Gastroesophageal sphincter (tissue), 4 donors: ENCODE measurements around the gene SRRM4. TPM values are rescaled to one million over a fixed set of nuclear protein-coding genes. Genes with fewer than 3 reads are reported as not detected.

Source experiments
- ATAC-seq: fragments of 150-250 bp; one replicate; pipeline ENCODE4 v1.9.1; 2016; ENCODE audit warnings: mild to moderate bottlenecking, moderate library complexity
- H3K27ac ChIP-seq, 4 donors: fragments of 200-600 bp; sonication (generic) in 3 of 4; 1 replicate in 3 of 4; 2 replicates in 1 of 4; pipeline ENCODE4 v1.5.1; 2016 to 2019
- H3K27me3 ChIP-seq: fragments of 200-600 bp; sonication (generic); one replicate; pipeline ENCODE4 v1.5.1; 2019
- H3K36me3 ChIP-seq, 2 donors: fragments of 200-600 bp; sonication (generic); one replicate each; pipeline ENCODE4 v1.5.1; 2019; ENCODE audit warnings: control low read depth in 1 of 2
- H3K4me1 ChIP-seq, 3 donors: fragments of 200-600 bp; sonication (generic); 1 replicate in 2 of 3; 2 replicates in 1 of 3; pipeline ENCODE4 v1.5.1; 2016 to 2019; ENCODE audit warnings: control low read depth in 2 of 3
- H3K4me3 ChIP-seq, 2 donors: fragments of 200-600 bp; sonication (generic); one replicate each; pipeline ENCODE4 v1.5.1; 2019; ENCODE audit warnings: mild to moderate bottlenecking in 1 of 2, moderate library complexity in 1 of 2
- H3K9me3 ChIP-seq, 3 donors: fragments of 200-600 bp; sonication (generic); one replicate each; pipeline ENCODE4 v1.5.1; 2017 to 2019; ENCODE audit warnings: control low read depth in 2 of 3
- CTCF ChIP-seq, 4 experiments: fragments of 200-600 bp in 2 of 4; fragments of 450-650 bp in 2 of 4; sonication (generic) in 1 of 4; IDR thresholded peaks; one replicate each; pipeline ENCODE4 v1.5.1; 2017 to 2019; ENCODE audit warnings: antibody characterized with exemption in 4 of 4, mild to moderate bottlenecking in 2 of 4, moderate library complexity in 2 of 4
- EP300 ChIP-seq: sonication (generic); formaldehyde crosslinking; IDR thresholded peaks from one replicate; pipeline ENCODE4 v1.6.1; 2017; ENCODE audit warnings: antibody characterized with exemption, mild to moderate bottlenecking
- POLR2A ChIP-seq, 2 donors: fragments of 450-650 bp; IDR thresholded peaks; one replicate each; pipeline ENCODE4 v1.6.1; 2017; ENCODE audit warnings: antibody characterized with exemption in 2 of 2, mild to moderate bottlenecking in 2 of 2, moderate library complexity in 1 of 2
- POLR2AphosphoS5 ChIP-seq: sonication (generic); formaldehyde crosslinking; IDR thresholded peaks from one replicate; pipeline ENCODE4 v1.6.1; 2017; ENCODE audit warnings: antibody characterized with exemption
- WGBS, 2 donors: methylation state at CpG; one replicate each; pipeline ENCODE4 v1.1.5; 2018; ENCODE audit warnings: low coverage in 1 of 2; 5-methylcytosine and 5-hydroxymethylcytosine counted together
- total RNA-seq, 4 donors: library from RNA; depleted of rRNA; stranded (reverse); fragments of >200 nt; gene quantifications; one replicate each; pipeline ENCODE4 v1.1.0, GENCODE V29; 2016

SRRM4 gene
- total RNA-seq, 4 donors from 2014 or later = 0.04 TPM; not detected in 3

- H3K27ac ChIP-seq = no peak overlapping the region
- H3K4me3 ChIP-seq = no peak overlapping the region
- WGBS, 2 donors = 20 to 58% methylated on average over 1 to 2 of the region's 2 CpGs
- H3K4me1 ChIP-seq = peaks cover 0 to 21% (median 9%) of the 10 kb centered on the region in 3 donors
- no peak for ATAC-seq
- no peaks in the 10 kb centered on the region for H3K36me3 ChIP-seq
- TF ChIP-seq POLR2A (IDR thresholded peaks at IDR 0.05) (no peak), EP300 (no peak), POLR2AphosphoS5 (no peak), CTCF (IDR thresholded peaks at IDR 0.05) (no peak)
- H3K27me3 ChIP-seq = peaks cover 81% of the 10 kb centered on the region
- H3K9me3 ChIP-seq = no peaks in the 10 kb centered on the region
Observed at GRCh38 chr12:118984161-118984943, 3.0 kb downstream of the SRRM4 start.

GRCh38 chr12:118986050-118986449 lies 4.7 kb downstream of the SRRM4 start:
- Histone ChIP-seq H3K36me3 (no peaks in the 10 kb centered on the region), H3K9me3 (no peaks in the 10 kb centered on the region), H3K27ac (no peak overlapping the region), H3K27me3 (peaks cover 81% of the 10 kb centered on the region), H3K4me1 (peaks cover 0 to 7% (median 1%) of the 10 kb centered on the region in 3 donors), H3K4me3 (no peak overlapping the region)
- ATAC-seq = no peak
- no peak for TF ChIP-seq CTCF (IDR thresholded peaks at IDR 0.05)
- TF ChIP-seq EP300 = no peak
- no peak for TF ChIP-seq POLR2A (IDR thresholded peaks at IDR 0.05)
- TF ChIP-seq POLR2AphosphoS5 = no peak
- 0 to 22% methylated on average over 2 to 7 of the region's 8 CpGs for WGBS, 2 donors

GRCh38 chr12:118999107-118999506 lies 17.8 kb downstream of the SRRM4 start:
- H3K9me3 ChIP-seq = no peaks in the 10 kb centered on the region
- 42% methylated on average over 5 of the region's 5 CpGs; no CpG with 5 or more reads in 1 of the 2 donors for whole genome bisulfite sequencing, 2 donors
- ATAC-seq = no peak
- H3K27ac ChIP-seq = no peak overlapping the region
- TF ChIP-seq POLR2A (IDR thresholded peaks at IDR 0.05) = no peak
- TF ChIP-seq POLR2AphosphoS5 = no peak
- no peak for TF ChIP-seq EP300
- no peak for TF ChIP-seq CTCF (IDR thresholded peaks at IDR 0.05)
- peaks cover 52% of the 10 kb centered on the region for H3K27me3 ChIP-seq
- no peaks in the 10 kb centered on the region for H3K4me1 ChIP-seq
- no peak overlapping the region for H3K4me3 ChIP-seq
- H3K36me3 ChIP-seq = no peaks in the 10 kb centered on the region

- no peak for TF ChIP-seq POLR2AphosphoS5
- TF ChIP-seq CTCF (IDR thresholded peaks at IDR 0.05) = no peak
- no peak for TF ChIP-seq EP300
- TF ChIP-seq POLR2A (IDR thresholded peaks at IDR 0.05) = no peak
- H3K27me3 ChIP-seq = peaks cover 79% of the 10 kb centered on the region
Observed at GRCh38 chr12:119005085-119005484, 23.7 kb downstream of the SRRM4 start.

GRCh38 chr12:119005913-119006312 lies 24.6 kb downstream of the SRRM4 start:
- 0 to 13% methylated on average over 2 to 4 of the region's 4 CpGs for WGBS, 2 donors
- H3K4me1 ChIP-seq = no peaks in the 10 kb centered on the region
- no peak overlapping the region for H3K4me3 ChIP-seq
- no peak for ATAC-seq
- peaks cover 0 to 9% (median 0%) of the 10 kb centered on the region in 3 donors for H3K9me3 ChIP-seq
- H3K27ac ChIP-seq = no peak overlapping the region
- TF ChIP-seq EP300 (no peak), POLR2AphosphoS5 (no peak), CTCF (IDR thresholded peaks at IDR 0.05) (no peak), POLR2A (IDR thresholded peaks at IDR 0.05) (no peak)
- H3K36me3 ChIP-seq = no peaks in the 10 kb centered on the region
- H3K27me3 ChIP-seq = peaks cover 82% of the 10 kb centered on the region

More at GRCh38 chr12:119005085-119005484, 23.7 kb downstream of the SRRM4 start:
- WGBS, 2 donors = 17 to 58% methylated on average over 1 to 5 of the region's 5 CpGs
- H3K4me1 ChIP-seq = no peaks in the 10 kb centered on the region
- no peak for ATAC-seq
- no peak overlapping the region for H3K4me3 ChIP-seq
- no peaks in the 10 kb centered on the region for H3K36me3 ChIP-seq
- H3K27ac ChIP-seq = no peak overlapping the region
- H3K9me3 ChIP-seq = peaks cover 0 to under 1% (median 0%) of the 10 kb centered on the region in 3 donors
